NT2/D1 (cell line): ENCODE measurements around the gene LSM11.

Experiments
- SUZ12 ChIP-seq: IDR thresholded peaks from 2 replicates; pipeline ENCODE4 v1.6.1; 2011; ENCODE audit not compliant: insufficient read length, insufficient read depth; ENCODE audit errors: extremely low read depth
- YY1 ChIP-seq: IDR thresholded peaks from 2 replicates; pipeline ENCODE4 v1.6.1; 2011; ENCODE audit not compliant: insufficient read length, insufficient read depth
- ZNF274 ChIP-seq: IDR thresholded peaks from 2 replicates; pipeline ENCODE4 v1.6.1; 2011; ENCODE audit warnings: mild to moderate bottlenecking, low read depth, low read length

- TF ChIP-seq YY1 (no peak), ZNF274 (no peak), SUZ12 (no peak)
These were observed 5.4 kb downstream of the LSM11 start for GRCh38 chr5:157748760-157749461.
